CD14-positive monocyte (primary cell): ENCODE measurements around the gene NACC1. TPM values are rescaled to one million over a fixed set of nuclear protein-coding genes. Genes with fewer than 3 reads are reported as not detected.

Experiments
- DNase-seq, 3 donors: peaks; one replicate each; pipeline ENCODE4 v3.0.0-alpha.2; 2011 to 2022
- H2AFZ ChIP-seq: 2 replicates; pipeline ENCODE4 v1.6.0; 2012; ENCODE audit warnings: mild to moderate bottlenecking, low read depth, low read length, inconsistent platforms; ENCODE audit not compliant: insufficient read depth, poor library complexity, severe bottlenecking
- H3K27ac ChIP-seq, 2 donors: 1 replicate in 1 of 2; 2 replicates in 1 of 2; pipeline ENCODE4 v1.5.1; 2012 to 2013; ENCODE audit warnings: low read length in 2 of 2, control low read depth in 1 of 2, inconsistent platforms in 1 of 2, low read depth in 1 of 2, mild to moderate bottlenecking in 1 of 2
- H3K27me3 ChIP-seq, 2 donors: one replicate each; pipeline versions ENCODE4 v1.6.0 to v1.6.1; 2011 to 2013; ENCODE audit warnings: low read length in 2 of 2; ENCODE audit not compliant: control insufficient read depth in 2 of 2, insufficient read depth in 2 of 2
- H3K36me3 ChIP-seq, 2 donors: replicated peaks in 1 of 2; 1 replicate in 1 of 2; 2 replicates in 1 of 2; pipeline versions ENCODE4 v1.5.1 to v1.6.1; 2012 to 2013; ENCODE audit warnings: low read length in 2 of 2, control low read depth in 1 of 2, inconsistent platforms in 1 of 2, mild to moderate bottlenecking in 1 of 2; ENCODE audit not compliant: insufficient read depth in 2 of 2, control insufficient read depth in 1 of 2
- H3K4me1 ChIP-seq, 2 donors: 1 replicate in 1 of 2; 2 replicates in 1 of 2; pipeline versions ENCODE4 v1.5.1 to v1.6.1; 2012 to 2013; ENCODE audit warnings: low read length in 2 of 2, control low read depth in 1 of 2, inconsistent platforms in 1 of 2, mild to moderate bottlenecking in 1 of 2, moderate library complexity in 1 of 2; ENCODE audit not compliant: insufficient read depth in 2 of 2, control insufficient read depth in 1 of 2
- H3K4me2 ChIP-seq: replicated peaks from 2 replicates; pipeline ENCODE3; 2012; ENCODE audit warnings: low read length, moderate library complexity, mild to moderate bottlenecking; ENCODE audit not compliant: poor library complexity, severe bottlenecking; ENCODE audit errors: extremely low read depth
- H3K4me3 ChIP-seq, 3 experiments: fragments of 200-600 bp in 1 of 3; sonication (generic) in 1 of 3; replicated peaks in 1 of 3; 1 replicate in 2 of 3; 2 replicates in 1 of 3; pipeline ENCODE4 v1.5.1; 2011 to 2013; ENCODE audit warnings: low read length in 3 of 3, mild to moderate bottlenecking in 3 of 3, control low read depth in 2 of 3, low read depth in 2 of 3, inconsistent platforms in 1 of 3, moderate library complexity in 1 of 3
- H3K79me2 ChIP-seq: 2 replicates; pipeline ENCODE4 v1.6.0; 2012; ENCODE audit warnings: mild to moderate bottlenecking, control low read depth, inconsistent platforms, low read length, moderate library complexity; ENCODE audit not compliant: insufficient read depth
- H3K9ac ChIP-seq: 2 replicates; pipeline ENCODE4 v1.6.0; 2017; ENCODE audit warnings: low read length, mild to moderate bottlenecking; ENCODE audit not compliant: insufficient read depth, poor library complexity, severe bottlenecking
- H3K9me3 ChIP-seq, 2 donors: replicated peaks in 1 of 2; 1 replicate in 1 of 2; 2 replicates in 1 of 2; pipeline versions ENCODE4 v1.5.1 to v1.6.1; 2012 to 2013; ENCODE audit warnings: low read length in 2 of 2, control low read depth in 1 of 2; ENCODE audit not compliant: control insufficient read depth in 1 of 2, insufficient read depth in 1 of 2
- H4K20me1 ChIP-seq: 2 replicates; pipeline ENCODE4 v1.6.0; 2012; ENCODE audit warnings: mild to moderate bottlenecking, low read length, control low read depth, moderate library complexity; ENCODE audit not compliant: insufficient read depth
- H3K27ac Mint-ChIP-seq, 7 donors: one replicate each; pipeline ENCODE4 v1.8.0; 2020; ENCODE audit warnings: mild to moderate bottlenecking in 7 of 7, mixed read lengths in 7 of 7, moderate library complexity in 6 of 7, inconsistent platforms in 2 of 7
- H3K27me3 Mint-ChIP-seq, 3 donors: one replicate each; pipeline ENCODE4 v1.8.0; 2021 to 2022; ENCODE audit warnings: low read depth in 3 of 3, mild to moderate bottlenecking in 3 of 3, mixed read lengths in 3 of 3, moderate library complexity in 3 of 3, inconsistent platforms in 1 of 3
- H3K36me3 Mint-ChIP-seq, 2 donors: one replicate each; pipeline ENCODE4 v1.8.0; 2020; ENCODE audit warnings: mixed read lengths in 2 of 2, inconsistent platforms in 1 of 2, mild to moderate bottlenecking in 1 of 2
- H3K4me1 Mint-ChIP-seq: one replicate; pipeline ENCODE4 v1.8.0; 2020; ENCODE audit warnings: mild to moderate bottlenecking, mixed read lengths
- H3K4me3 Mint-ChIP-seq, 2 donors: one replicate each; pipeline ENCODE4 v1.8.0; 2020; ENCODE audit warnings: mild to moderate bottlenecking in 2 of 2, mixed read lengths in 2 of 2, moderate library complexity in 1 of 2
- H3K9me3 Mint-ChIP-seq, 7 donors: one replicate each; pipeline ENCODE4 v1.8.0; 2020 to 2022; ENCODE audit warnings: mixed read lengths in 7 of 7, mild to moderate bottlenecking in 6 of 7, moderate library complexity in 6 of 7, inconsistent platforms in 2 of 7
- CTCF ChIP-seq: fragments of 200-600 bp; IDR thresholded peaks from one replicate; pipeline ENCODE4 v1.8.0; 2022; ENCODE audit warnings: antibody characterized with exemption, mild to moderate bottlenecking
- WGBS: methylation state at CpG from one replicate; pipeline ENCODE4 v1.1.5; 2013; ENCODE audit warnings: missing lambda C conversion rate; ENCODE audit not compliant: insufficient coverage; 5-methylcytosine and 5-hydroxymethylcytosine counted together
- intact Hi-C, 2 donors: fragments of 100-400 bp; cut with micrococcal nuclease; formaldehyde crosslinking; loops; one replicate each; pipeline versions ENCODE4 v1.15.0 to v1.15.1; 2023
- polyA plus RNA-seq, 3 donors: library from polyadenylated mRNA; depleted of rRNA in 1 of 3; unstranded in 2 of 3; stranded (reverse) in 1 of 3; fragments of 300-500 nt in 2 of 3; fragments of >200 nt in 1 of 3; fragmentation: Illumina TruSeq in 2 of 3; gene quantifications; 1 replicate in 2 of 3; 2 replicates in 1 of 3; pipeline ENCODE4 v1.2.3, GENCODE V29; 2012 to 2021

Gene NACC1
- polyA plus RNA-seq, 3 donors: 1.1 to 20.1 (median 2.2) TPM

GRCh38 chr19:13172346-13173138 lies 54.5 kb downstream of the NACC1 start:
- H3K4me3 Mint-ChIP-seq: peak overlapping the region; percentile 74 to 86
- H3K27me3 Mint-ChIP-seq: peaks cover 0 to 4% (median 2%) of the 10 kb centered on the region in 3 donors
- WGBS: 2% methylated on average over 6 of the region's 18 CpGs
- Histone ChIP-seq H3K27me3 (no peaks in the 10 kb centered on the region), H3K4me3 (peak overlapping the region; percentile 4 to 70 (median 9)), H3K9ac (peak overlapping the region; percentile 60), H4K20me1 (no peaks in the 10 kb centered on the region), H3K79me2 (peaks cover 12% of the 10 kb centered on the region), H3K4me2 (peak overlapping the region; percentile 74), H2AFZ (peak overlapping the region; percentile 91), H3K36me3 (no peaks in the 10 kb centered on the region), H3K4me1 (peaks cover 42 to 49% of the 10 kb centered on the region in 2 donors), H3K9me3 (no peaks in the 10 kb centered on the region), H3K27ac (peak overlapping the region; percentile 58 to 90)
- peaks cover 53% of the 10 kb centered on the region for H3K4me1 Mint-ChIP-seq
- H3K27ac Mint-ChIP-seq: peak overlapping the region; percentile 90 to 97 (median 93)
- no peak for TF ChIP-seq CTCF
- H3K9me3 Mint-ChIP-seq: peaks cover 0 to 2% (median 0%) of the 10 kb centered on the region in 7 donors
- H3K36me3 Mint-ChIP-seq: peaks cover 1 to 7% of the 10 kb centered on the region in 2 donors
- peak; percentile 78 to 87 (median 86) for DNase-seq
- intact Hi-C loops: no loop called here

GRCh38 chr19:13173139-13173737 lies 55.2 kb downstream of the NACC1 start:
- WGBS: 100% methylated on average over 2 of the region's 12 CpGs
- intact Hi-C loops: no loop called here
- no peak for TF ChIP-seq CTCF
- peaks cover 37 to 43% of the 10 kb centered on the region in 2 donors for H3K4me1 ChIP-seq
- no peaks in the 10 kb centered on the region for H3K9me3 ChIP-seq
- DNase-seq: no peak
- no peaks in the 10 kb centered on the region for H3K36me3 ChIP-seq
- peak overlapping the region in 1 of 3 experiments; percentile 70 for H3K4me3 ChIP-seq
- Mint-ChIP-seq H3K4me1 (peaks cover 47% of the 10 kb centered on the region), H3K27ac (peak overlapping the region; percentile 90 to 97 (median 93)), H3K4me3 (peak overlapping the region in 1 of 2 donors; percentile 74), H3K36me3 (peaks cover 1 to 7% of the 10 kb centered on the region in 2 donors), H3K27me3 (peaks cover 0 to 4% (median 2%) of the 10 kb centered on the region in 3 donors), H3K9me3 (peaks cover 0 to 2% (median 0%) of the 10 kb centered on the region in 7 donors)
- no peaks in the 10 kb centered on the region for H4K20me1 ChIP-seq
- no peaks in the 10 kb centered on the region for H3K27me3 ChIP-seq
- no peak overlapping the region for H2AFZ ChIP-seq
- H3K9ac ChIP-seq: no peak overlapping the region
- no peak overlapping the region for H3K4me2 ChIP-seq
- H3K79me2 ChIP-seq: peaks cover 12% of the 10 kb centered on the region
- peak overlapping the region; percentile 58 to 90 for H3K27ac ChIP-seq
